HepG2 (cell line): ENCODE results near the gene OR4Q2. TPM values are rescaled to one million over a fixed set of nuclear protein-coding genes. Genes with fewer than 3 reads are reported as not detected.

Experiments used
- ATAC-seq: fragments of 200-7000 bp; cut with Tn5 transposase; 3 replicates; pipeline ENCODE4 v1.9.1; 2020; ENCODE audit warnings: mild to moderate bottlenecking, moderate library complexity
- BruUV-seq: library from RNA; stranded (reverse); fragments of 400-500 nt; replicated peaks from 2 replicates; lab custom pipeline; 2021; lab: Mats Ljungman, UMichigan
- CTCF ChIA-PET: fragments of 300-600 bp; formaldehyde crosslinking; extraction: SDS; loops from one replicate; lab custom pipeline; 2021; ENCODE audit warnings: low total read pairs, inconsistent platforms, low intra/inter-chr PET ratio; lab: Yijun Ruan, JAX
- POLR2A ChIA-PET: fragments of 350-600 bp; sonication (Branson Sonifier 250); formaldehyde crosslinking; loops from one replicate; lab custom pipeline; 2020; ENCODE audit warnings: antibody characterized with exemption, inconsistent platforms; lab: Yijun Ruan, JAX
- DNase-seq: peaks from one replicate; pipeline ENCODE4 v3.0.0-alpha.2; 2015; ENCODE audit warnings: low spot score
- FAIRE-seq: peaks from 3 replicates; lab custom pipeline; 2011; peaks lifted over from hg19 to GRCh38; lab: Jason Lieb, UNC
- H2AFZ ChIP-seq: one replicate; pipeline ENCODE4 v1.6.1; 2011; ENCODE audit warnings: low read length, inconsistent platforms
- H3K27ac ChIP-seq: fragments of 300-600 bp; 3 replicates; pipeline ENCODE4 v1.8.0; 2011; ENCODE audit warnings: mixed run types, mild to moderate bottlenecking, mixed read lengths, low read length, inconsistent platforms; ENCODE audit not compliant: insufficient read depth; ENCODE audit errors: extremely low read length
- H3K27me3 ChIP-seq, 2 experiments: fragments of 200-600 bp in 1 of 2; 2 replicates in 1 of 2; 3 replicates in 1 of 2; pipeline versions ENCODE4 v1.6.0 to v1.8.0; 2011; ENCODE audit warnings: low read length in 2 of 2, mild to moderate bottlenecking in 2 of 2, moderate library complexity in 2 of 2, inconsistent platforms in 1 of 2; ENCODE audit not compliant: insufficient read depth in 2 of 2, control insufficient read depth in 1 of 2
- H3K36me3 ChIP-seq, 2 experiments: fragments of 200-600 bp in 1 of 2; replicated peaks in 1 of 2; 2 replicates in 1 of 2; 3 replicates in 1 of 2; pipeline versions ENCODE4 v1.5.1 to v1.8.0; 2011; ENCODE audit warnings: low read length in 2 of 2, inconsistent platforms in 1 of 2; ENCODE audit not compliant: insufficient read depth in 2 of 2, control insufficient read depth in 1 of 2
- H3K4me1 ChIP-seq: 2 replicates; pipeline ENCODE4 v1.5.1; 2012; ENCODE audit warnings: low read length, inconsistent platforms; ENCODE audit not compliant: insufficient read depth
- H3K4me2 ChIP-seq: 2 replicates; pipeline ENCODE4 v1.6.0; 2011; ENCODE audit warnings: low read depth, low read length, inconsistent platforms
- H3K4me3 ChIP-seq, 3 experiments: fragments of 200-600 bp in 1 of 3; sonication (generic), shearing (Covaris generic) in 1 of 3; replicated peaks in 1 of 3; 2 replicates each; pipeline ENCODE4 v1.5.1; 2011 to 2016; ENCODE audit warnings: low read length in 3 of 3, inconsistent platforms in 2 of 3, low read depth in 2 of 3, mild to moderate bottlenecking in 2 of 3, control low read depth in 1 of 3, mixed read lengths in 1 of 3; ENCODE audit not compliant: insufficient read depth in 1 of 3
- H3K79me2 ChIP-seq: one replicate; pipeline ENCODE4 v1.6.1; 2011; ENCODE audit warnings: low read length, inconsistent platforms; ENCODE audit not compliant: insufficient read depth
- H3K9ac ChIP-seq: 2 replicates; pipeline ENCODE4 v1.6.0; 2011; ENCODE audit warnings: mild to moderate bottlenecking, low read depth, low read length, inconsistent platforms; ENCODE audit not compliant: insufficient read depth
- H3K9me3 ChIP-seq: 2 replicates; pipeline ENCODE4 v1.5.1; 2012; ENCODE audit warnings: mild to moderate bottlenecking, low read length
- H4K20me1 ChIP-seq: 2 replicates; pipeline ENCODE4 v1.6.0; 2011; ENCODE audit warnings: inconsistent platforms, mild to moderate bottlenecking, low read length, moderate library complexity; ENCODE audit not compliant: insufficient read depth
- KLF16 ChIP-seq, 2 experiments: sonication (generic) in 1 of 2; formaldehyde crosslinking in 1 of 2; IDR thresholded peaks; 2 replicates each; pipeline versions ENCODE4 v1.6.1 to v1.8.0; 2016 to 2023; ENCODE audit warnings: missing genetic modification reagents in 2 of 2, missing compliant biosample characterization in 1 of 2
- MAFF ChIP-seq: IDR thresholded peaks from 2 replicates; pipeline ENCODE4 v1.6.1; 2011; ENCODE audit warnings: low read depth, low read length, improper control_type of control experiment
- MAFK ChIP-seq, 2 experiments: IDR thresholded peaks in 1 of 2; conservative IDR thresholded peaks in 1 of 2; 2 replicates each; pipeline ENCODE4 v1.6.1; 2011; ENCODE audit warnings: improper control_type of control experiment in 2 of 2, low read length in 2 of 2
- ZKSCAN5 ChIP-seq: sonication (generic); formaldehyde crosslinking; IDR thresholded peaks from 2 replicates; pipeline ENCODE4 v1.5.1; 2020; ENCODE audit warnings: mild to moderate bottlenecking, missing genetic modification reagents
- ZNF816 ChIP-seq: sonication (generic); formaldehyde crosslinking; IDR thresholded peaks from 2 replicates; pipeline ENCODE4 v1.8.0; 2022; ENCODE audit warnings: missing genetic modification reagents, mild to moderate bottlenecking, borderline replicate concordance
- WGBS: methylation state at CpG from one replicate; pipeline ENCODE4 v1.1.6; 2017; ENCODE audit warnings: low lambda C conversion rate; 5-methylcytosine and 5-hydroxymethylcytosine counted together
- in situ Hi-C: cut with HindIII; loops from 2 replicates; pipeline ENCODE4 v1.10.0; 2017; ENCODE audit warnings: low pct_unique_long_range_greater_than_20kb; ENCODE audit not compliant: extremely low pct_ligation_motif_present
- intact Hi-C: fragments of 100-400 bp; cut with micrococcal nuclease; formaldehyde crosslinking; loops from one replicate; pipeline ENCODE4 v1.10.0; 2022; ENCODE audit not compliant: unreplicated experiment
- polyA plus RNA-seq, 8 experiments: library from polyadenylated mRNA; depleted of rRNA in 3 of 8; stranded (reverse) in 7 of 8; unstranded in 1 of 8; fragments of >200 nt; fragmentation: Illumina TruSeq in 4 of 8; extraction: Trizol in 4 of 8; gene quantifications; 2 replicates each; pipeline versions ENCODE4 v1.2.1 to v1.2.3, GENCODE V29; 2011 to 2016; ENCODE audit warnings: low read depth in 4 of 8, missing spikeins in 1 of 8, mixed read lengths in 1 of 8; ENCODE audit not compliant: insufficient read depth in 1 of 8
- total RNA-seq, 5 experiments: library from RNA; depleted of rRNA; stranded (reverse); fragments of >200 nt; fragmentation: Illumina TruSeq; extraction: Trizol; gene quantifications; 2 replicates each; pipeline ENCODE4 v1.2.3, GENCODE V29; 2016; ENCODE audit warnings: low read depth in 1 of 5
- TF ChIP-seq, protein P1 (sequence below), 2 experiments: sonication (generic) in 1 of 2; formaldehyde crosslinking in 1 of 2; IDR thresholded peaks; 2 replicates each; pipeline versions ENCODE4 v1.4.0 to v1.6.1; 2016 to 2020; ENCODE audit warnings: borderline replicate concordance in 1 of 2, low read depth in 1 of 2, mild to moderate bottlenecking in 1 of 2, missing genetic modification reagents in 1 of 2
- TF ChIP-seq, protein P2 (sequence below): IDR thresholded peaks from 2 replicates; pipeline ENCODE4 v1.6.1; 2012; ENCODE audit warnings: low read length, improper control_type of control experiment

Gene OR4Q2
- total and polyA plus RNA-seq, 2 of the 13 experiments (the other 11 are each of a cell fraction or from before 2014, with no cell fraction given), result not detected

DNA sequence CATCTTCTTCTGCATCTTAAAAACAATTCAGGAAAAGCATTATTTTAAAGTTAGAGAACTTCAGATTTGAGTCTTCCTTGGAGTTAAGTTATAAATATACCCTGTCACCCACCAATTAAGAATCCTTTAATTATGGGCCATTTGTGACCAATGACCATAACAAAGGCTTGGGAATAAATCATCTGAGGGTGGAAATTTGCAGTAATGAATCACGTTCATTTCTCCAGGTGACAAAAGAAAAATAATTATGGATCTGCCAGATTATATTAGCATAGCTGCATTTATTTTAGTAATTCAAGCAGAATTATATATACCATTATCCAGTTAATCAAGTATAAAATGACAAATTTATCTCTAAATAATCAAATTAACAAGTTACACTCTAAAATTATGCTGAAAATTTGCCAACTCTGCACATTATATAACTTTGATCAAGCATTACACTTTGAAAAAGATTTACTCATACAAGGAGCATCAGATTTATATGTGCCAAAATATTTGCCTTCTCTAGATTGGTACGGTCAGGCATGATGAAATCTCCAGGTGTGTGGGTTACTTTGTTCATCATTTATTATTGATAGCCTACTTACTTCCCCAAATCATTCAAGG lies 17.4 kb downstream of the OR4Q2 start, which contains the start of gene OR4K14:
Gene OR4K14, minus strand, starts transcription at position 51 of the 609 bp plus-strand sequence. CDS start 4,114 bp downstream, outside the sequence.
- WGBS, result 33% methylated on average over 2 of the region's 2 CpGs
- in situ Hi-C loops, result no loop called here
- CTCF ChIA-PET, result no interaction called here
- H4K20me1 ChIP-seq, result no peaks in the 10 kb centered on the region
- no peak within 1 kb of the TSS for H2AFZ ChIP-seq
- TF ChIP-seq KLF16 (CRISPR knock-in tag; IDR thresholded peaks at IDR 0.05) (no peak), MAFK (conservative IDR thresholded peaks at IDR 0.05 in 1 of 2, IDR thresholded peaks at IDR 0.05 in 1 of 2; ENCODE audit: low read length in 2 of 2) (peak; percentile 70 to 85), ZNF816 (CRISPR knock-in tag) (no peak), MAFF (peak; percentile 73; the same call in 1 of the 2 replicates), ZKSCAN5 (CRISPR knock-in tag) (no peak)
- TF ChIP-seq, protein P1, sequence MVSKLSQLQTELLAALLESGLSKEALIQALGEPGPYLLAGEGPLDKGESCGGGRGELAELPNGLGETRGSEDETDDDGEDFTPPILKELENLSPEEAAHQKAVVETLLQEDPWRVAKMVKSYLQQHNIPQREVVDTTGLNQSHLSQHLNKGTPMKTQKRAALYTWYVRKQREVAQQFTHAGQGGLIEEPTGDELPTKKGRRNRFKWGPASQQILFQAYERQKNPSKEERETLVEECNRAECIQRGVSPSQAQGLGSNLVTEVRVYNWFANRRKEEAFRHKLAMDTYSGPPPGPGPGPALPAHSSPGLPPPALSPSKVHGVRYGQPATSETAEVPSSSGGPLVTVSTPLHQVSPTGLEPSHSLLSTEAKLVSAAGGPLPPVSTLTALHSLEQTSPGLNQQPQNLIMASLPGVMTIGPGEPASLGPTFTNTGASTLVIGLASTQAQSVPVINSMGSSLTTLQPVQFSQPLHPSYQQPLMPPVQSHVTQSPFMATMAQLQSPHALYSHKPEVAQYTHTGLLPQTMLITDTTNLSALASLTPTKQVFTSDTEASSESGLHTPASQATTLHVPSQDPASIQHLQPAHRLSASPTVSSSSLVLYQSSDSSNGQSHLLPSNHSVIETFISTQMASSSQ (IDR thresholded peaks at IDR 0.05; ENCODE audit: low read depth), result no peak
- TF ChIP-seq, protein P1 (CRISPR knock-in tag; IDR thresholded peaks at IDR 0.05; ENCODE audit: borderline replicate concordance), result no peak
- TF ChIP-seq, protein P2, sequence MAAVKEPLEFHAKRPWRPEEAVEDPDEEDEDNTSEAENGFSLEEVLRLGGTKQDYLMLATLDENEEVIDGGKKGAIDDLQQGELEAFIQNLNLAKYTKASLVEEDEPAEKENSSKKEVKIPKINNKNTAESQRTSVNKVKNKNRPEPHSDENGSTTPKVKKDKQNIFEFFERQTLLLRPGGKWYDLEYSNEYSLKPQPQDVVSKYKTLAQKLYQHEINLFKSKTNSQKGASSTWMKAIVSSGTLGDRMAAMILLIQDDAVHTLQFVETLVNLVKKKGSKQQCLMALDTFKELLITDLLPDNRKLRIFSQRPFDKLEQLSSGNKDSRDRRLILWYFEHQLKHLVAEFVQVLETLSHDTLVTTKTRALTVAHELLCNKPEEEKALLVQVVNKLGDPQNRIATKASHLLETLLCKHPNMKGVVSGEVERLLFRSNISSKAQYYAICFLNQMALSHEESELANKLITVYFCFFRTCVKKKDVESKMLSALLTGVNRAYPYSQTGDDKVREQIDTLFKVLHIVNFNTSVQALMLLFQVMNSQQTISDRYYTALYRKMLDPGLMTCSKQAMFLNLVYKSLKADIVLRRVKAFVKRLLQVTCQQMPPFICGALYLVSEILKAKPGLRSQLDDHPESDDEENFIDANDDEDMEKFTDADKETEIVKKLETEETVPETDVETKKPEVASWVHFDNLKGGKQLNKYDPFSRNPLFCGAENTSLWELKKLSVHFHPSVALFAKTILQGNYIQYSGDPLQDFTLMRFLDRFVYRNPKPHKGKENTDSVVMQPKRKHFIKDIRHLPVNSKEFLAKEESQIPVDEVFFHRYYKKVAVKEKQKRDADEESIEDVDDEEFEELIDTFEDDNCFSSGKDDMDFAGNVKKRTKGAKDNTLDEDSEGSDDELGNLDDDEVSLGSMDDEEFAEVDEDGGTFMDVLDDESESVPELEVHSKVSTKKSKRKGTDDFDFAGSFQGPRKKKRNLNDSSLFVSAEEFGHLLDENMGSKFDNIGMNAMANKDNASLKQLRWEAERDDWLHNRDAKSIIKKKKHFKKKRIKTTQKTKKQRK, result no peak
- ATAC-seq (no peak), DNase-seq (no peak), FAIRE-seq (no peak)
- no peak within 1 kb of the TSS for H3K9ac ChIP-seq
- no peaks in the 10 kb centered on the region for H3K79me2 ChIP-seq
- BruUV-seq, result no TSS peak
- intact Hi-C loops, result no loop called here
- peaks cover 4% of the 10 kb centered on the region; the same call in 1 of the 2 replicates for H3K9me3 ChIP-seq
- H3K27ac ChIP-seq, result no peak within 1 kb of the TSS
- POLR2A ChIA-PET, result no interaction called here
- no peaks in the 10 kb centered on the region for H3K27me3 ChIP-seq
- H3K4me2 ChIP-seq, result no peak within 1 kb of the TSS
- no peaks in the 10 kb centered on the region for H3K36me3 ChIP-seq
- H3K4me1 ChIP-seq, result no peaks in the 10 kb centered on the region
- H3K4me3 ChIP-seq, result no peak within 1 kb of the TSS
